Fibroblast of skin of right quadriceps (primary cell): ENCODE measurements around the gene CHMP1B.
"Not testable (repeated sequence)": the region's sequence is repeated elsewhere in the genome, so short reads cannot be mapped to it uniquely, and the experiment has no call there.

ENCODE experiments used
- DNase-seq: peaks from one replicate; pipeline ENCODE4 v3.0.0-alpha.2; 2013

The CHMP1B gene

GRCh38 chr18:11842562-11842961 lies 8.7 kb upstream of the CHMP1B start:
- DNase-seq, result no peak

- DNase-seq, result no peak
Measured at GRCh38 chr18:11844436-11844835, 6.8 kb upstream of the CHMP1B start.

- no peak for DNase-seq
Measured at GRCh38 chr18:11845654-11846053, 5.6 kb upstream of the CHMP1B start.

GRCh38 chr18:11847811-11848210 lies 3.4 kb upstream of the CHMP1B start:
- DNase-seq, result no peak

- no peak for DNase-seq
Measured at GRCh38 chr18:11849279-11849678, 1.9 kb upstream of the CHMP1B start.

GRCh38 chr18:11849841-11850634 lies 1.2 kb upstream of the CHMP1B start:
- DNase-seq, result peak; percentile 94

GRCh38 chr18:11850821-11851145 lies 430 bp upstream of the CHMP1B start:
- DNase-seq, result no peak

- peak; percentile 19 for DNase-seq
Measured at GRCh38 chr18:11851806-11852337, 659 bp downstream of the CHMP1B start.

GRCh38 chr18:11854554-11854953 lies 3.3 kb downstream of the CHMP1B start:
- not testable (repeated sequence) for DNase-seq

GRCh38 chr18:11857177-11857887 lies 6.1 kb downstream of the CHMP1B start:
- DNase-seq, result peak; percentile 98

- no peak for DNase-seq
Measured at GRCh38 chr18:11859282-11859830, 8.1 kb downstream of the CHMP1B start.

- DNase-seq, result peak; percentile 72
Measured at GRCh38 chr18:11859903-11860407, 8.7 kb downstream of the CHMP1B start.

- no peak for DNase-seq
Measured at GRCh38 chr18:11860594-11861450, 9.6 kb downstream of the CHMP1B start.

GRCh38 chr18:11861583-11862288 lies 10.5 kb downstream of the CHMP1B start:
- peak; percentile 71 for DNase-seq

GRCh38 chr18:11862468-11863137 lies 11.4 kb downstream of the CHMP1B start:
- no peak for DNase-seq

GRCh38 chr18:11864471-11864870 lies 13.3 kb downstream of the CHMP1B start:
- DNase-seq, result no peak

- DNase-seq, result no peak
Measured at GRCh38 chr18:11865071-11865470, 13.9 kb downstream of the CHMP1B start.

GRCh38 chr18:11866329-11866728 lies 15.1 kb downstream of the CHMP1B start:
- DNase-seq, result no peak

GRCh38 chr18:11866764-11867163 lies 15.6 kb downstream of the CHMP1B start:
- DNase-seq, result no peak

GRCh38 chr18:11868230-11868629 lies 17.0 kb downstream of the CHMP1B start:
- no peak for DNase-seq

- DNase-seq, result no peak
Measured at GRCh38 chr18:11871501-11871900, 20.3 kb downstream of the CHMP1B start.
